ENCODE results near the gene GNPNAT1. TPM values are rescaled to one million over a fixed set of nuclear protein-coding genes. Genes with fewer than 3 reads are reported as not detected.

The GNPNAT1 gene
- total RNA-seq, 3 donors from 2014 or later, result 13.1 to 21.2 (median 18.7) TPM

DNA sequence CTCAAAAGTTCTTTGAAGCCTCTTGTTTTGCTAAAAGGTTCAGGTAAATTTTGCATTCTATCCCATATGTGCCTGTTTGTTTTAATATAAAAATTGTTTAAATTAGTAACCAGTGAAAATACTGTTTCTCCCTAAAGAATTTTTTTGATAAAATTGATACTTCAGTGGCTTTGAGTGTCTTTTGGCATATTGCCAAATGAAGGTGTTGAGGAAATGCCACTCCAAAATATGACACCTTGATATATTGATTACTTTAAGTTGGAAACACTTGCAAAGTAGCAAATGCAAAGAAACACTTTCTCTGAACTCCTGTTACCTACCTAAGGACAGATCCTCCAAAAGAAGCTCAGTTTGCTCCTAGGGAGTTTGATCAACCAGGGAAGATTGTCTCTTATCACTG, 53.0 kb downstream of the GNPNAT1 start:
- DNase-seq (ENCODE audit: low spot score in 2 of 2), result no peak
- TF ChIP-seq POLR2AphosphoS5 (IDR thresholded peaks at IDR 0.05) (no peak), POLR2A (IDR thresholded peaks at IDR 0.05) (no peak)
- TF ChIP-seq, protein P1, sequence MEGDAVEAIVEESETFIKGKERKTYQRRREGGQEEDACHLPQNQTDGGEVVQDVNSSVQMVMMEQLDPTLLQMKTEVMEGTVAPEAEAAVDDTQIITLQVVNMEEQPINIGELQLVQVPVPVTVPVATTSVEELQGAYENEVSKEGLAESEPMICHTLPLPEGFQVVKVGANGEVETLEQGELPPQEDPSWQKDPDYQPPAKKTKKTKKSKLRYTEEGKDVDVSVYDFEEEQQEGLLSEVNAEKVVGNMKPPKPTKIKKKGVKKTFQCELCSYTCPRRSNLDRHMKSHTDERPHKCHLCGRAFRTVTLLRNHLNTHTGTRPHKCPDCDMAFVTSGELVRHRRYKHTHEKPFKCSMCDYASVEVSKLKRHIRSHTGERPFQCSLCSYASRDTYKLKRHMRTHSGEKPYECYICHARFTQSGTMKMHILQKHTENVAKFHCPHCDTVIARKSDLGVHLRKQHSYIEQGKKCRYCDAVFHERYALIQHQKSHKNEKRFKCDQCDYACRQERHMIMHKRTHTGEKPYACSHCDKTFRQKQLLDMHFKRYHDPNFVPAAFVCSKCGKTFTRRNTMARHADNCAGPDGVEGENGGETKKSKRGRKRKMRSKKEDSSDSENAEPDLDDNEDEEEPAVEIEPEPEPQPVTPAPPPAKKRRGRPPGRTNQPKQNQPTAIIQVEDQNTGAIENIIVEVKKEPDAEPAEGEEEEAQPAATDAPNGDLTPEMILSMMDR (IDR thresholded peaks at IDR 0.05), result no peak
- intact Hi-C loops (cut with DNase I; ENCODE audit: low total_unique reads), result no loop called here
- Histone ChIP-seq H3K9me3 (no peaks in the 10 kb centered on the region), H3K27me3 (no peaks in the 10 kb centered on the region), H3K36me3 (no peaks in the 10 kb centered on the region), H3K4me3 (no peak overlapping the region), H3K4me1 (peaks cover 0 to 5% of the 10 kb centered on the region in 2 donors), H3K27ac (no peak overlapping the region)

DNA sequence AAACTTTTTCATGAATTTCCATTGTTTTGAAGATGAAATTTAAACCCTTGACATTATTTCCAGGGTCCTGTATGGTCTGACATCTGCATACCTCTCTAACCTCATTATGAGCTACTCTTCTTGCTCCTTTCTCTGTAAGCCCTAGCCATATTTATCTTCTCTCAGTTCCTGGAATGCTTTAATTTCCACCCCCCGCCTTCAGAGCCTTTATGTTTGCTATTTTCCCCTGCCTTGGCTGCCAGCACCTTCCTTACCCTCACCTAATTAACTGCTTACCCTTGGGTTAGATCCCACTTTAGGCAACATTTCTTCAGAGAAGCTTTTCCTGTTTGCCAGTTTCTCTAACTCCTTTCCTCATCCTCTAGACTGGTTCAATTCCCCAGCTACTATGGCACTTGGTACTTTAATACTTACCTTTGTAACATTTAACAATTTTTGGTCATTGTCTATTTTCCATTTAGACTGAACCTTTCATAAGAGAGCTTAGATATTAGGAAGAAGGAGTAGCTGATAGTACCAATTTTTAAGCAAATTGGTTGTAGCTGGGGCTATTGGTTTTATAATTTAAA, 55.4 kb downstream of the GNPNAT1 start:
- peaks cover 0 to 5% of the 10 kb centered on the region in 2 donors for H3K4me1 ChIP-seq
- intact Hi-C loops (cut with DNase I; ENCODE audit: low total_unique reads), result no loop called here
- no peaks in the 10 kb centered on the region for H3K27me3 ChIP-seq
- H3K4me3 ChIP-seq, result no peak overlapping the region
- no peaks in the 10 kb centered on the region for H3K9me3 ChIP-seq
- no peak overlapping the region for H3K27ac ChIP-seq
- no peak for DNase-seq (ENCODE audit: low spot score in 2 of 2)
- H3K36me3 ChIP-seq, result no peaks in the 10 kb centered on the region
- TF ChIP-seq, protein P1 (IDR thresholded peaks at IDR 0.05), result no peak
- TF ChIP-seq POLR2A (IDR thresholded peaks at IDR 0.05) (no peak), POLR2AphosphoS5 (IDR thresholded peaks at IDR 0.05) (no peak)

DNA sequence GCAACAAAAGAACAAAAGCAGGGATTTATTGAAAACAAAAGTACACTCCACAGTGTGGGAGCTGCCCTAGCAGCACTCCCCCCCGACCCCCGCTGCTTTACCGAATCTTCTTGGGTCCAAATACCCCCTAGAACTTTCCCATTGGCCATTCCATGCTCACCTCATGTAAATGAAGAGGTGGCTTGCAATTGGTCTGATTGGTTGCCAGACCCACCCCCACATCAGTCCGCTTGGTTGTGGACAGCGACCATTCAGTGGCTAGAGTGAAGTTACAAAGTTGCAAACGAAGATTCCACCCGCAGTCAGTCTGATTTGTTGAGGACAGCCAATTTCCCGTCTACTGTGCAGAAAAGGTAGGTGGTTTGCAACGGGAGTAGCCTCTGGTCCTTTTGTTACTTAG, 57.6 kb downstream of the GNPNAT1 start:
- no peaks in the 10 kb centered on the region for H3K9me3 ChIP-seq
- DNase-seq (ENCODE audit: low spot score in 2 of 2), result no peak
- H3K36me3 ChIP-seq, result no peaks in the 10 kb centered on the region
- H3K27me3 ChIP-seq, result no peaks in the 10 kb centered on the region
- TF ChIP-seq POLR2AphosphoS5 (IDR thresholded peaks at IDR 0.05) (no peak), POLR2A (IDR thresholded peaks at IDR 0.05) (no peak)
- TF ChIP-seq, protein P1 (IDR thresholded peaks at IDR 0.05), result no peak
- peaks cover 0 to 5% of the 10 kb centered on the region in 2 donors for H3K4me1 ChIP-seq
- H3K27ac ChIP-seq, result no peak overlapping the region
- H3K4me3 ChIP-seq, result no peak overlapping the region
- intact Hi-C loops (cut with DNase I; ENCODE audit: low total_unique reads), result no loop called here

DNA sequence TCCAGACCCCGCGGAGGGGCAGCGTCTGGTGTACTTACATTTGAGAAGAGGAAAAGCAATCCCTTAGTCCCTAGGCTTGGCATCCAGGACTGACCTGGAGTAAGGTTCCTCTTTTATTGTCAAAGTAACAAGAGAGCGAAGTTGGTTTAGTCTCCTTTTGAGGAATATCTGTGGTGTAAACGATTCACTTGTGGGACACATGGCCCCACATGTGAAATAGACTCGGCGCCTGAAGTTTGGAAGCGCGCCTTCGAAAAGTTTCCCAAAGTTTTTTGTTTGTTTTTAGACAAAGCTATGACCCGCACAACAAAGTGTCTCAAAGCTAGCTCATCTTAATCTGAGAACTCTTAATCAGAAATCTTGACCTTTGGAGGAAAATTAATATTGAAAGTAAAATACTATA, 60.7 kb downstream of the GNPNAT1 start:
- Histone ChIP-seq H3K27me3 (no peaks in the 10 kb centered on the region), H3K9me3 (no peaks in the 10 kb centered on the region), H3K4me3 (peak overlapping the region; percentile 86 to 93 (median 88)), H3K36me3 (no peaks in the 10 kb centered on the region), H3K27ac (peak overlapping the region; percentile 90), H3K4me1 (no peaks in the 10 kb centered on the region)
- TF ChIP-seq POLR2A (IDR thresholded peaks at IDR 0.05), result no peak
- TF ChIP-seq POLR2AphosphoS5 (IDR thresholded peaks at IDR 0.05), result no peak
- TF ChIP-seq, protein P1 (IDR thresholded peaks at IDR 0.05), result no peak
- intact Hi-C loops (cut with DNase I; ENCODE audit: low total_unique reads), result no loop called here
- no peak for DNase-seq (ENCODE audit: low spot score in 2 of 2)

DNA sequence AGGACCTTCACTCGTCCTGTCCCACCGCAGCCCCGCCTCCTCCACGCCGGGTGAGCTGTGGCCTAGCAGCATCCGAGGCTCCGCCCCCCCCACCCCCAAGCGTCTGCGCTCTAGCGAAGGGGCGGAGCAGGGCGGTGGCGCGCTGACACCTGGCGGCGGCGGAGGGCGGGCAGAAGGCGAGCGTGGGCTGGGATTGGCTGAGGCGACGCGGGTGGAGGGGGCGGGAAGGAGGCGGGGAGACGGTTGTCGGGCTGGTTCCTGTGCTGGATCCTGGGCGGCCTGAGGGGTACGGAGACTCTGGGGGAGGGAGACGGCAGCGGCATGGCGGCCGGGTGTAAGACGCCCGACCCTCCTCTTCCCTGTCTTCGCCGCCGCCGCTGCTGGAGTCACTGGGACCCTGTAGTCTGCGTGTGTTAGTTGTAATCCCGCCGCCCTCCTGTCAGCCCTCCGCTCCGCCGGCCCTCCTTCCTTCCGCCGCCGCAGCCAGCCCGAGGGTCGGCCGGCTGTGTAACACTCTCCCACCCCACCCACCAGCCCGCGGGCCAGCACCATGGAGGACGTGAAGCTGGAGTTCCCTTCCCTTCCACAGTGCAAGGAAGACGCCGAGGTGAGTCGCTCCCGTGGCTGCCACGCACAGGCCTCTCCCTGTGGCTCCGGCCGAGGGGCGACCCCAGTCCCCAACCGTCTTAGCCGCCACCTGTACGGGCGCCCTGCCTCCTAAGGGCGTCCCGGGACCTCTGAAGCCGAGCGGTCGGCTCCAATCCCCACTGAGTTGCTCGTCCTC, 61.3 kb downstream of the GNPNAT1 start, which contains the start of gene STYX:
TSS of gene STYX (plus strand) at position 242 of the 784 bp plus-strand sequence. CDS start at position 551, 309 bp downstream.
- peak; percentile 97 to 98 for DNase-seq (ENCODE audit: low spot score in 2 of 2)
- intact Hi-C loops (cut with DNase I; ENCODE audit: low total_unique reads), result no loop called here
- Histone ChIP-seq H3K36me3 (no peaks in the 10 kb centered on the region), H3K9me3 (no peaks in the 10 kb centered on the region), H3K4me3 (peak within 1 kb of the TSS; percentile 86 to 93 (median 88)), H3K27ac (peak within 1 kb of the TSS; percentile 90), H3K27me3 (no peaks in the 10 kb centered on the region), H3K4me1 (no peaks in the 10 kb centered on the region)
- peak; percentile 52 for TF ChIP-seq POLR2A (IDR thresholded peaks at IDR 0.05)
- TF ChIP-seq, protein P1 (IDR thresholded peaks at IDR 0.05), result peak in 1 of 3 donors; percentile 26
- peak in 2 of 3 donors; percentile 1 to 11 for TF ChIP-seq POLR2AphosphoS5 (IDR thresholded peaks at IDR 0.05)
